Keratinocyte (primary cell): ENCODE data around the gene ZNF223. TPM values are rescaled to one million over a fixed set of nuclear protein-coding genes. Genes with fewer than 3 reads are reported as not detected.

Experiments
- DNase-seq: peaks from one replicate; pipeline ENCODE4 v3.0.0-alpha.2; 2011; ENCODE audit warnings: low read depth, missing footprints, low spot score
- FAIRE-seq: peaks from 2 replicates; lab custom pipeline; 2011; peaks lifted over from hg19 to GRCh38; lab: Jason Lieb, UNC
- H2AFZ ChIP-seq: 2 replicates; pipeline ENCODE4 v1.6.0; 2012; ENCODE audit warnings: low read length, control low read depth, inconsistent platforms; ENCODE audit not compliant: control insufficient read depth
- H3K27ac ChIP-seq: 2 replicates; pipeline ENCODE4 v1.5.1; 2011; ENCODE audit warnings: low read length; ENCODE audit not compliant: control insufficient read depth, insufficient read depth
- H3K27me3 ChIP-seq: 3 replicates; pipeline ENCODE4 v1.6.0; 2011; ENCODE audit warnings: low read length; ENCODE audit not compliant: control insufficient read depth, insufficient read depth; ENCODE audit errors: extremely low read depth
- H3K36me3 ChIP-seq, 2 experiments: 2 replicates in 1 of 2; 3 replicates in 1 of 2; pipeline ENCODE4 v1.5.1; 2011; ENCODE audit warnings: low read length in 2 of 2, mild to moderate bottlenecking in 1 of 2; ENCODE audit not compliant: control insufficient read depth in 2 of 2, insufficient read depth in 2 of 2; ENCODE audit errors: extremely low read depth in 1 of 2
- H3K4me1 ChIP-seq: 3 replicates; pipeline ENCODE4 v1.5.1; 2011; ENCODE audit warnings: low read length; ENCODE audit not compliant: control insufficient read depth, insufficient read depth; ENCODE audit errors: extremely low read depth
- H3K4me2 ChIP-seq: 3 replicates; pipeline ENCODE4 v1.6.0; 2011; ENCODE audit warnings: low read depth, low read length; ENCODE audit not compliant: control insufficient read depth, insufficient read depth; ENCODE audit errors: extremely low read depth
- H3K4me3 ChIP-seq, 3 experiments: fragments of 200-600 bp in 1 of 3; sonication (generic) in 1 of 3; 2 replicates in 2 of 3; 3 replicates in 1 of 3; pipeline ENCODE4 v1.5.1; 2011 to 2016; ENCODE audit warnings: low read length in 3 of 3, mild to moderate bottlenecking in 3 of 3, control low read depth in 2 of 3, inconsistent platforms in 1 of 3, low read depth in 1 of 3, mixed read lengths in 1 of 3, mixed run types in 1 of 3, moderate library complexity in 1 of 3; ENCODE audit not compliant: control insufficient read depth in 2 of 3, insufficient read depth in 2 of 3; ENCODE audit errors: extremely low read depth in 1 of 3
- H3K79me2 ChIP-seq: 2 replicates; pipeline ENCODE4 v1.6.0; 2012; ENCODE audit warnings: low read length; ENCODE audit not compliant: control insufficient read depth, insufficient read depth
- H3K9ac ChIP-seq: 3 replicates; pipeline ENCODE4 v1.6.0; 2011; ENCODE audit warnings: low read length; ENCODE audit not compliant: control insufficient read depth, insufficient read depth; ENCODE audit errors: extremely low read depth
- H3K9me1 ChIP-seq: 3 replicates; pipeline ENCODE4 v1.6.0; 2011; ENCODE audit warnings: low read length; ENCODE audit not compliant: control insufficient read depth, insufficient read depth; ENCODE audit errors: extremely low read depth
- H3K9me3 ChIP-seq: 2 replicates; pipeline ENCODE4 v1.5.1; 2012; ENCODE audit warnings: low read depth, low read length; ENCODE audit not compliant: control insufficient read depth
- H4K20me1 ChIP-seq: 3 replicates; pipeline ENCODE4 v1.6.0; 2011; ENCODE audit warnings: low read length; ENCODE audit not compliant: control insufficient read depth, insufficient read depth; ENCODE audit errors: extremely low read depth
- EZH2 ChIP-seq: IDR thresholded peaks from one replicate; pipeline ENCODE4 v1.6.1; 2012; ENCODE audit warnings: inconsistent platforms, mild to moderate bottlenecking, low read length, moderate library complexity
- dilution Hi-C: fragments of 300-500 bp; cut with MboI; formaldehyde crosslinking; loops from one replicate; pipeline ENCODE4 v1.7.0; 2020; ENCODE audit warnings: low sequenced_read_pairs; ENCODE audit not compliant: extremely low pct_ligation_motif_present
- polyA plus RNA-seq, 5 experiments: library from polyadenylated mRNA; depleted of rRNA in 3 of 5; stranded (reverse) in 3 of 5; stranded (forward) in 1 of 5; unstranded in 1 of 5; fragments of >200 nt; gene quantifications; 1 replicate in 1 of 5; 2 replicates in 3 of 5; 3 replicates in 1 of 5; pipeline versions ENCODE4 v1.2.1 to v1.2.3, GENCODE V29; 2011 to 2012; ENCODE audit warnings: missing spikeins in 2 of 5, low read depth in 1 of 5, low replicate concordance in 1 of 5
- TF ChIP-seq, protein P1 (sequence below), 3 experiments: IDR thresholded peaks in 1 of 3; conservative IDR thresholded peaks in 1 of 3; optimal IDR thresholded peaks in 1 of 3; 2 replicates in 2 of 3; 3 replicates in 1 of 3; pipeline versions ENCODE3 to v1.5.1; 2011; ENCODE audit warnings: low read length in 3 of 3, mild to moderate bottlenecking in 3 of 3, moderate library complexity in 2 of 3, control low read depth in 1 of 3, inconsistent platforms in 1 of 3; ENCODE audit not compliant: insufficient read depth in 2 of 3; ENCODE audit errors: extremely low read depth in 1 of 3

The ZNF223 gene
- polyA plus RNA-seq, 1 donor (not counting 4 experiments of a cell fraction or from before 2014, with no cell fraction given): 4.2 TPM

DNA sequence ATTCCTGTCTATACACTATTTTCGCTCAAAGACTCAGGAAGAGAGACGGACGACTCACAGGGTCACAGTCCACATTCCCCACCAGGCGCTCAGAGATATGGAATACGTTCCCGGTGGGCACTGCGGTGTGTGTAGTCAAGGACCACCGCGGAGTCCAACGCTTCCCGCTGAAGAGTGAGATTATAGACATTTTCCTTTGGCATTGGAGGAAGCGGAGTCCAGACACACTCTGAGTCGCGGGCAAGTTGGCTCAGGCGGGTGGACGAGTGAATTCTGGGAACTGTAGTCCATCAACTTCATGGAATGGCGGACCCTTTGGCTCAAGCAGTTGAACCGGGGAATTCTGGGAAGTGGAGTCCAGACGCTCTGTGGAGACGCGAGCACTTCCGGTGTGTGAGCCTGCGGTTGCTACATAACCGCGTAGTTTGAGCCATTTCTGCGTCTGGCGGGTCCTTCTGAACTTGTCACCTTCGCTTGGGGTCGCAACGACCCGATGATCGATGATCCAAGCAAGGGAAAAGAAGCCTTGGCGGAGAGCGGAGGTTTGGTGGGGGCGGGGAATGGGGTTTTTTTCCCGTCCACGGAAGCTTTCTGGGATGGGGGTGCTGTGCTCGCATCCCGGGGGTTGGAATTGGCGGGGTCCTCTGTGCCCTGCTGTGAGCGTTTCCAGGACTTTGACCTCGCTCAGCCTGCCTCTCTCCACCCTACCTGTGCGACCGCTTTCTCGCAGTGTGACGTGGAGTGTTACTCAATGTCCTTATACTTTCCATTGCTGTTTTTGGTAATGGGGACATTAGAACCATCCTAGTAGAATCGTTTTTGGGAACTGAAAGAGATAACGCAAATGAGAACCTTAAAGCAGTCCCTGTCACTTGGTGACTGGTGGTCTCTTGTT, 49.0 kb upstream of the ZNF223 start, which contains the start of gene ZNF230:
TSS of gene ZNF230 (plus strand) at position 392 of the 895 bp plus-strand sequence. CDS start 4,122 bp downstream, outside the sequence.
- peak within 1 kb of the TSS; percentile 90 for H3K4me2 ChIP-seq
- peak within 1 kb of the TSS; percentile 59 for H3K27ac ChIP-seq
- H3K79me2 ChIP-seq: peaks cover 8% of the 10 kb centered on the region
- TF ChIP-seq, protein P1, sequence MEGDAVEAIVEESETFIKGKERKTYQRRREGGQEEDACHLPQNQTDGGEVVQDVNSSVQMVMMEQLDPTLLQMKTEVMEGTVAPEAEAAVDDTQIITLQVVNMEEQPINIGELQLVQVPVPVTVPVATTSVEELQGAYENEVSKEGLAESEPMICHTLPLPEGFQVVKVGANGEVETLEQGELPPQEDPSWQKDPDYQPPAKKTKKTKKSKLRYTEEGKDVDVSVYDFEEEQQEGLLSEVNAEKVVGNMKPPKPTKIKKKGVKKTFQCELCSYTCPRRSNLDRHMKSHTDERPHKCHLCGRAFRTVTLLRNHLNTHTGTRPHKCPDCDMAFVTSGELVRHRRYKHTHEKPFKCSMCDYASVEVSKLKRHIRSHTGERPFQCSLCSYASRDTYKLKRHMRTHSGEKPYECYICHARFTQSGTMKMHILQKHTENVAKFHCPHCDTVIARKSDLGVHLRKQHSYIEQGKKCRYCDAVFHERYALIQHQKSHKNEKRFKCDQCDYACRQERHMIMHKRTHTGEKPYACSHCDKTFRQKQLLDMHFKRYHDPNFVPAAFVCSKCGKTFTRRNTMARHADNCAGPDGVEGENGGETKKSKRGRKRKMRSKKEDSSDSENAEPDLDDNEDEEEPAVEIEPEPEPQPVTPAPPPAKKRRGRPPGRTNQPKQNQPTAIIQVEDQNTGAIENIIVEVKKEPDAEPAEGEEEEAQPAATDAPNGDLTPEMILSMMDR (optimal IDR thresholded peaks at IDR 0.05 in 1 of 3, IDR thresholded peaks at IDR 0.05 in 1 of 3, conservative IDR thresholded peaks at IDR 0.05 in 1 of 3; ENCODE audit: extremely low read depth in 1 of 3, insufficient read depth in 2 of 3, low read length in 3 of 3): no peak
- no peak for TF ChIP-seq EZH2
- dilution Hi-C loops: no loop called here
- FAIRE-seq: peak; percentile 94
- peaks cover 5 to 6% of the 10 kb centered on the region in 2 experiments for H3K36me3 ChIP-seq
- H3K9ac ChIP-seq: peak within 1 kb of the TSS; percentile 75
- no peaks in the 10 kb centered on the region for H4K20me1 ChIP-seq
- peaks cover 4% of the 10 kb centered on the region for H3K4me1 ChIP-seq
- H3K4me3 ChIP-seq: peak within 1 kb of the TSS; percentile 72 to 81 (median 76)
- no peaks in the 10 kb centered on the region for H3K27me3 ChIP-seq
- peak; percentile 55 for DNase-seq
- no peaks in the 10 kb centered on the region for H3K9me3 ChIP-seq
- no peaks in the 10 kb centered on the region for H3K9me1 ChIP-seq
- H2AFZ ChIP-seq: peak within 1 kb of the TSS; percentile 98

DNA sequence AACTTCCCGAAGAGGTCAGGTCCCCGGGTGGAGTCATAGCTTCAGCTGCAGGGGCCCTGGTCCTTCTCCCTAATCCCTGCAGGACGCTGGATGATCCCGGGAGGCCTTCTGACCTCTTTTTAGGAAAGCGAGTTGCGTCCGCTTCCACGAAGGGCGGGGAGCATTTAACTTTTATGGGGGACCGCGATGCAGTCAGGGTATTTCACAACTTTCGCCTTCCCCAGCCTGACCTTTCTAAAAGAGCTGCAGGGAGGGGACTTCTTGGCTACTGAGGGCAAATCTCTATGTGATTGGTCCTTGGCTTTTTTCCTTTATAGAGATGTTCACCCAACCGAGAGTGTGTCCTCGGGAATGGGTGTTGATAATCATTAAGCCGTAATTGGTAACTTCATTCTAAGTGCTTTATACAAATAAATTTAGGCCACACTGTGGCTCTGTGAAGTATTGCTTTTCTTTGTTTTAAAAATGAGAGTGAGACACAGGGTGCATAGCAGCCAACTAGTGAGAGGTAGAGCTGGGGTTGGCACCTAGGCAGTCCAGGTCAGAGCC, 48.3 kb upstream of the ZNF223 start:
- Histone ChIP-seq H3K9ac (peak overlapping the region; percentile 75), H3K9me1 (no peaks in the 10 kb centered on the region), H3K79me2 (peaks cover 8% of the 10 kb centered on the region), H3K9me3 (no peaks in the 10 kb centered on the region), H3K36me3 (peaks cover 6 to 8% of the 10 kb centered on the region in 2 experiments), H3K27me3 (no peaks in the 10 kb centered on the region), H3K4me3 (peak overlapping the region; percentile 72 to 81 (median 76)), H3K4me1 (no peaks in the 10 kb centered on the region), H3K4me2 (peak overlapping the region; percentile 81), H3K27ac (peak overlapping the region; percentile 59), H2AFZ (peak overlapping the region; percentile 91), H4K20me1 (no peaks in the 10 kb centered on the region)
- FAIRE-seq (no peak), DNase-seq (no peak)
- dilution Hi-C loops: no loop called here
- no peak for TF ChIP-seq EZH2
- TF ChIP-seq, protein P1 (optimal IDR thresholded peaks at IDR 0.05 in 1 of 3, IDR thresholded peaks at IDR 0.05 in 1 of 3, conservative IDR thresholded peaks at IDR 0.05 in 1 of 3; ENCODE audit: extremely low read depth in 1 of 3, insufficient read depth in 2 of 3, low read length in 3 of 3): peak in 1 of 3 experiments; percentile 4
